Occipital lobe (tissue), 3 donors: ENCODE results near the gene IFNB1. TPM values are rescaled to one million over a fixed set of nuclear protein-coding genes. Genes with fewer than 3 reads are reported as not detected.
A peak's percentile ranks its signal among the peaks of the same experiment; 100 is the strongest.

Experiments used
- DNase-seq: peaks from one replicate; lab custom pipeline; 2025; lab: John Stamatoyannopoulos, UW
- small RNA-seq: library from RNA; depleted of rRNA; stranded (forward); fragments of <200 nt; gene quantifications from one replicate; pipeline ENCODE3, GENCODE V24; 2014
- total RNA-seq: library from RNA; depleted of rRNA; stranded (reverse); fragments of >200 nt; gene quantifications from one replicate; pipeline ENCODE4 v1.2.3, GENCODE V29; 2014

Gene IFNB1
- total RNA-seq, 1 donor from 2014 or later: not detected

DNA sequence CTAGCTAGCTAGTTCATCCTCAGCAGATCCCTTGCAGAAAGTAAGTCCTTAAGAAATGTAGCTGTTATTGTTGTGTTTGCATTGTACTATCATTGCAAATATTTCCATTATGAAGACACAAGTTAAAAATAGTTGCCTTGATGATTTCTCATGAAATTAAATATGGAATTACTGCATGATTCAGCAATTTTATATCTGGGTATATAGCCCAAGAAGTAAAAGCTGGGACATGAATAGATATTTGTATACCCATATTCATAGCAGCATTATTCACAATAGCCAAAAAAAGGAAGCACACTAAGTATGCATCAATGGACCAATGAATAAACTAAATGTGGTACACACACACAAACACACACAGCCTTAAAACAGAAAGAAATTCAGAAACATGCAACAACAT lies 6.8 kb downstream of the IFNB1 start:
- no peak for DNase-seq

DNA sequence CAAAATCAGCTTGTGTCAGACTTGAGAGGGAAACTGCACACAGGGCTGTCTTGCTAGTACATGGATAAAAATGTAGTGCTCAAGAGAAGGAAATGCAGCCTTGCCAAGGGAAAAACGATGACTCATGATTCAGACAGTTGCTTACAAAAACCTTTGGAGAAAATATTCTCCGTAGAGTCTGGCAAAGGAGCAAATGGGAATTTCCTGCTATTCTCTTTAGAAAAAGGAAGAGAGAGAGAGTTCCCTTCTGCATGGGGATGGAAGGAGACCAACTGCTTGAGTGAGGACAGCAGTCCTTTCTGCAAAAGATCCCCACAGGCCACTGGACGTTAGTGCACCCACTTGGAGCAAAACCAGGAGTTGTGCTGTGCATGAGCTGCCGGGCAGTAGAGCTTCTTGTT lies 7.6 kb downstream of the IFNB1 start:
- DNase-seq: peak; percentile 14

DNA sequence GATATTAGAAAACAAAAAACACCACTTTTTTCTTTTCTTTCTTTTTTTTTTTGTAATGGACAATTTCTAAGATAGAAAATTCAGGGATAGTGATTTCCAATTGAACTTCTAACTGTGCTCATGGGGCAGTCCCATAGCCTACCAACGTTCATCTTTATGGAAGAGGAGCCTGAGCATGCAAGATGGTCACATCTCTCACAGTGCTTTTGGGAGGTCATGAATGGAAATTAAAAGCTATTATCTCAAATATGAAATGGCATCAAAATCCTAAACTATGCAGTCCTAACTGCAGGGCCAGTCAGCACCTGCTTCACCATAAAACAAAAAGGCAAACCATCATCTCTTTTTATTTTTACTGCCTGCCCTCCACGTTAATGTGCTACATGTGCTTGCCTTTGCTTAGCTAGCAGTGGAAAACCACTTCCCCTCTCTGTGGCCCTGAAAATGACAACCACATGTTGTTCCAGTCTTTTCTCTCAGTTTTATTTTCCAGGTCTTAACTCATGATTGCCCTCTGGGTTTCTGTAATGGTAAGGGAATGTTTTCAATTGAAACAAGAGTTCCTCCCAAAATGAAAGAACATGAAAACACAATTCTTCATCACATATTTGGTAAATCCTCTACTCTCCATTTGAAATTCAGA lies 16.7 kb downstream of the IFNB1 start:
- no peak for DNase-seq

DNA sequence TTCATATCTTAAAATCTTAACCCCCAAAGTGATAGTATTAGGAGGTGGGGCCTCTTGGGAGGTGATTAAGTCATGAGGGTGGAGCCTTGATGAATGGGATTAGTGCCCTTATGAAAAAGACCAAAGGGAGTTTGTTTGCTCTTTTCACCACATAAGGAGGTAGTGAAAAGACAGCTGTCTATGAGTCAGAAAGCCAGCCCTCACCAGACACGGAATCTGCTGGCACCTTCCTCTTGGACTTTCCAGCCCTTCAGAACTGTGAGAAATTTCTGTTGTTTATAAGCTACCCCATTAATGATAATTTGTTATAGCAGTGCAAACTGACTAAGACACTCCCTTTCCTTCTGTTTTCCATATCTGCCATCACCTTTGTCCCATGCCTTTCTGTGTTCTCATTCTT lies 20.8 kb downstream of the IFNB1 start:
- DNase-seq: no peak

DNA sequence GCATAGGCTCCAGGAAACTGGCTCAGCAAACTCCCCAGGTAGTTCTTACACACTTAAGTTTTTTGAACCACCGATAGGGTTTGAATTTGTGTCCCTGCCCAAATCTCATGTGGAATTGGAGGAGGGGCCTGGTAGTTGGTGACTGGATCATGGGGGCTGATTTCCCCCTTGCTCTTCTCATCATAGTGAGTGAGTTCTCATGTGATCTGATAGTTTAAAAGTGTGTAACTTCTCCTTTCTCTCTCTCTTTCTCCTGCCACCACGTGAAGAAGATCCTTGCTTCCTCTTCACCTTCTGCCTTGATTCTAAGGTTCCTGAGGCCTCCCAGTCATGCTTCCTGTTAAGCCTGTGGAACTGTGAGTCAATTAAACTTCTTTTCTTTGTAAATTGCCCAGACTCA lies 23.9 kb downstream of the IFNB1 start:
- DNase-seq: no peak

DNA sequence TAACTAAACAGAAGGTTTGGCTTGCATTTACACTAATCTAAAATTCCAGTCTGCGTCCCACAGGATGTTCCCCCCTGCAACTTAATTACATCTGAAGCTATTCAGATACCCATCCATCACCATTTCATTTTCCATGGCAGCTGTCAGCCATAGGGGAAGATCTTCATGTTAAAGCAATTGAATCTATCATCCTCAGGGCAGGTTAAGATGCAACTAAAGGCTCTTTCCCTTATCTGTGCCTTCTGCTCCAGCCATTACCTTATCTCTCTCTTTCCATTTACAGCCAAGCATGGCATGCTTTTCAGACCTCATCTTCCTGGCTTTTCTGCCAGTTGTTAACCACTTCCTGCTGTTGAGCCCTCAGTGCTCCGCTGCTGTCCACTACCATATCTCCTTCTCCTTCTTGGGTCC lies 30.5 kb downstream of the IFNB1 start:
- no peak for DNase-seq

DNA sequence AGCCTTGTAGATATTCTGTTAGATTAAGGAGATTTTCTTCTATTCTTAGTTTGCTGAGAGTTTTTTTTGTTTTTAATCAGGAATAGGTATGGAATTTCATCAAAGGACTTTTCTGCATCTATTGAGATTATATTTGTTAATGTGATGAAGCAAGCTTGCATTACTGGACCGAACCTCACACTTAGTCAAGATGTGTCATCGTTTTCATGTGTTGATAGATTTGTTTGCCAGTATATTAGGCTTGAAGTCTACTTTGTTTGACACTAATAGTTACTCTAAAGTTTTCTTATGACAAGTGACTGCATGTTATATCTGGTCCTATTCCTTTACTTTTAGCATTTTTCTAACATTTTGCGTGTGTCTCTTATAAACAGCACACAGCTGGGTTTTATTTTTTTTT lies 33.9 kb downstream of the IFNB1 start:
- DNase-seq: no peak

DNA sequence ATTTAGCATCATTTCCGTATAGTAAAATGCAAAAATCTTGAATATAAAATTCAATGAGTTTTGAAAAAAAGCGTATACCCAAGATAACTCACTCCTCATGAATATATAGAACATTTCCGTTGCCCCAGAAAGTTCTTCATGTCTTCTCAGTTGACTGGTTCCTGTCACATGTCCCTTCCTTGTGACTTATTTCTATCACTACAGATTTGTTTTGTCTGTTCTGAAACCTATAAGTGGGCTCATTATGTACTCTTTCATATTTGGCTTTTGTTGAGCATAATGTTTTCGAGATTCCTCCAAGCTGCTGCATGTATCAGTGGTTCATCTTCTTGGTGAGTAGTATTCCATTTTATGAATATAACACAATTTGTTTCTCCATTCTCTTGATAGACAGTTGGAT lies 35.3 kb downstream of the IFNB1 start:
- DNase-seq: no peak

DNA sequence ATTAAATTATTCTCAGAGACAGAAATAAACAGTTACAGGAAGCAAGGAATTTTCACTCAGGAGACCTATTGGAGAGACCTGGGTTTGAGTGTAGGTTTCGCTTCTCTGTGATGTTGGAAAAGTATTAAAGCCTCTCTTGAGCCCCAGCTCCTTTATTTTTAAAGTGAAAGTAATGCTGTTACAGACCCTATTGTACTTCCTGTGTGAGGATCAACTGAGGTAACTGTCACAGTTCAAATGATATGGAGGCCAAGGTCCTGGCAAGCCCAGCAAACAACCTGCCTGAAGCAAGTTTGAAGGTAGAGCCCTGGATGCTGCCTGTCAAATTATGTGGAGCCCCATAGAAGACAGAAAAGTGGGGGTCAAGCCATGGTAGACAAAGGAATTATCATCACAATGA lies 38.4 kb downstream of the IFNB1 start:
- no peak for DNase-seq

DNA sequence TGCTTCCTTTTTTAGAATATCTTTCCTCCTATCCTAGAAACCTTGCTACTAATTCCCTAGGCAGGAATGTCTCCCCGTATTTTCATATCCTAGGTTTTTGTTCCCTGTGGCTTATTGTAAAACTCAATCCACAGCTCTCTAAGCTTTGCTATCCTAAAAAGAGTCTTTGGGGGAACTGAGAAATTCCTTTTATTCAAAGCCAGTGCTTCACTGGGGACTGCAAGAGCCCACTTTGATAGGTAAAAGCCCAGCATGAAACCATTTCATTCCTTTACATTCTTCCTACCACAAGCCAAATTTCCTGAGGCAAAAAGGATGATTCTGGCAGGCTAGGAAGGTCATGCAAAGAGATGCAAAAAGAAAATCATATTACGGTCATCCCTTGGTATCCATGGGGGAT lies 40.5 kb downstream of the IFNB1 start:
- no peak for DNase-seq

DNA sequence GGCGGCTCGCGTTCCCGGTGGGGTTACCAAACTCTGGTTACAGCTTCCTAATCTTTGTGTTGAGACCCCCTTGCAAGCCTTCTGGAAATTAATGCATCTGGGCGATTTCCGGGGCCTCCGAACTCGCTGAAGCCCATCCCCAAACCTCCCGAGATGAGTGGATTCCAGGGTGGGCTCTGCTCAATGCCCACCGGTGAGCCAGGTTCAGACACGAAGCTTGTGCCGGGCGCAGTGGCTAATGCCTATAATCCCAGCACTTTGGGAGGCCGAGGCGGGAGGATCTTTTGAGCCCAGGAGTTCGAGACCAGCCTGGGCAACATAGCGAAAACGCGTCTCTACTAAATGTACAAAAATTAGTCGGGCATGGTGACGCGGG lies 45.9 kb downstream of the IFNB1 start:
- DNase-seq: no peak

DNA sequence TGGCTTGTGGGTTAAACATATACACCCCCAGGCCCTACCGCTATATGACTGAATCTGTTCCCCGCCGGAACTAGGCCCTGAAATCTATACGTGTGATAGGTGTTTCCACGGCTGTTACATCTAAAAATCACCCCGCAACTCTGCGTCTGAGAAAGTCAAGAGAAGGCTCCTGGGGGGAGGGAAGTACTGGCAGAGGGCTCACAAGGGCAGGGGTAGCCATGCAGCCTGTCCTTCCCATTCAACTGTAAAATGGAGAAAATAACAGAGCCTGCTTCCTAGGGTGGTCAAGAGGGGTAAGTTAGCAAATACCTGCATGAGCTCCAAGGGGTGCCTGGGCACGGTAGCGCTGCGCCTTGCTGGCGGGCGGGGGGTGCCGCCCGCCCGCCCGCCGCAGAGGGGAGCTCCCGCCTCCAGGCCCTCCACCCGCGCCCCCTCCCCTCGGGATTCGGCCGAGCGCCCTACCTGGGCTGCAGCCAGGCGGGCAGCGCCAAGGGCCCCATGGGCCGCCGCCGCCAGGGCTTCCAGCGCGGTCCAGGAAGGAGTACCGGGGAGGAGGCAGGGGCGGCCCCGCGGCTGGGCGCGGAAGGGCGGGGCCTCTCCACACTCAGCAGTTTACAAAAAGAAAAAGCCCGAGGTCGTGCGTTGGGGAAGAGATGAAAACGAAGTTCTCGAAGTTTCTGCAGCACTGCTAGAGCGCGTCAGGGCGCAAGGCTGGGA lies 46.5 kb downstream of the IFNB1 start, which contains the start of gene HACD4:
HACD4 (minus strand) TSS at position 550 of the 717 bp plus-strand sequence; CDS start at position 500, 50 bp downstream.
- DNase-seq: no peak

DNA sequence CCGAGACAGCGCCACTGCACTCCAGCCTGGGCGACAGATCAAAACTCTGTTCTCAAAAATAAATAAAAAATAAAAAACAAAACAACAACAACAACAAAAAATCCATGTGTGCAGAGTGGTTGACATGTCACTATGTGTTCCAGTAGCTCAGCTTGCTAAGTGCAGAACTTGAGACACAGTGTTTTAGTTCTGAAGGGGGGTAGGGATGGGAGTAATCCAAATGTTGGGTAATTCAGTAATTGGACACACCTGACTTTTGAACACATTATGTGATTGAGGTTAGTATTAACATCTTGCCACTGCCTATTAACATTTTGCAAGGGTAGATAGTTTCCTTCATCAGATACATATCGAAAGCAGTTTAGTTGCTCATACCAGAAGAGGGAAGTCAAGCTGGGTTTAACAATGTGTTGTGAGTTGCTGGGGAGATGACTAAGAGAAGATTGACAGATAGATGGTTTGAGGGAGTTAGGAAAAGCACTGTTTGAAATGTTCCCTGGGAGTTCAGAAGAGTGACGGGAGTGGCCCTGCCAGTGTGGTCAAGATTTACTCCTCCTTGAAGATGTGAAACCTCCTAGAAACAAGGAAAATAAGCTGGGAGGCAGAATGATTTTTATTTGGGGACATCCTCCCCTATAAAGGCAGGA lies 47.2 kb downstream of the IFNB1 start:
- no peak for DNase-seq

DNA sequence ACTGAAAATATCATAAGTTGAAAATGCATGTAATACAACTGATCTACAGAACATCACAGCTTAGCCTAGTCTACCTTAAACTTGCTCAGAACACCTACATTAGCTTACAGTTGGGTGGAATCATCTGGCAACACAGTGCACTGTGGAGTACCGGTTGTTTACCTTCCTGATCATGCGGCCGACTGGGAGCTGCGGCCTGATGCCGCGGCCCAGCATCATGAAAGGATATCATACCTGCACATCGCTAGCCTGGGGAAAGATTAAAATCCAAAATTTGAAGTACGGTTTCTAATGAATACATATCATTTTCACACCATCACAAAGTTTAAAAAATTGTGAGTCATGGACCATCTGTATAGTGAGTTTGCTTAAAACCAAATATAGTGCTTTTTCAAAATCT lies 48.1 kb downstream of the IFNB1 start:
- no peak for DNase-seq

DNA sequence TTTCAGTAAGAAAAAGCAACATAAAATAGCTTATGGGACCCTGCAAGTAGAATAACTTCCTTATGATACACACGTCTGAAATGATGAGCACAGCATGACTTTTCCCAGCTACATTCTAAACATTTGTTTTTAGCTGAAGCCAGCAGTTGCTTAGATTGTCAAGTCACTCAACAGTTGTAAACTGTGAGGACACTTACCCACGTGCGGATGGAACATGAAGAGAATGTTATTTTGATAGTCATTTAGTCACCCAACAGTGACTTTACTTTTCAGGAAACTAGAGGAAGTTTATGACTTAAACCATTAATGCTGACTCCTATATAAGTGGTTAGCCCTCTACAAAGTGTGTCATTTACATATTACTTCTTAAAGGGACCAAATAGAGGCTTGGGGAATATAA lies 49.3 kb downstream of the IFNB1 start:
- DNase-seq: no peak

DNA sequence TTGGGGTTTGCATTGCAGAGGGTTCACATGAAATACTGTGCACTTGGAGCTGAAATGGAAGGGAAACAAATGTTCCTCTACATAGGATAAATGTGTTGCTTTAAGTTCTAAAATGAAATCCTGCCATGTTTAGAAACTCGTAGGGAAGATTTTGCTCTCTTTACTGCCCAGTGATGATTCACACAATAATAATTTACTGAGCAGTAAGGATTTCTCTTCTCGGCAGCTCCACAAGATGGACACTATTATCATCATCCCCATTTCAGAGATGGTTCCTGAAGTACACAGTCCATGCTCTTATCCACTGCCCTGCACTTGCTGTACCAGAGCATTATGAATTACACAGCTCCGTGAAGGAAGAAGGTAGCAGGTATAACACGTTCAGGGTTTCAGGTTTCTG lies 50.4 kb downstream of the IFNB1 start:
- DNase-seq: no peak

Small RNA genes lying within 50 kb of the gene (small RNA-seq; reads per million reads assigned to genes)
- gene IFNWP4: not detected

Other genes starting within 250 kb of the IFNB1 start
- gene HACD4, start 46.3 kb downstream of the IFNB1 start, total RNA-seq: 0.94 TPM
- gene IFNW1, start 63.9 kb upstream of the IFNB1 start, total RNA-seq: not detected
- not detected for gene IFNA21, start 88.7 kb upstream of the IFNB1 start, total RNA-seq
- gene IFNA4, start 109.6 kb upstream of the IFNB1 start, total RNA-seq: not detected
- not detected for gene IFNA7, start 124.3 kb upstream of the IFNB1 start, total RNA-seq
- gene IFNA10, start 129.2 kb upstream of the IFNB1 start, total RNA-seq: not detected
- gene IFNA16, start 139.4 kb upstream of the IFNB1 start, total RNA-seq: not detected
- gene IFNA17, start 150.3 kb upstream of the IFNB1 start, total RNA-seq: not detected
- gene IFNA14, start 162.1 kb upstream of the IFNB1 start, total RNA-seq: not detected
- gene IFNA5, start 227.4 kb upstream of the IFNB1 start, total RNA-seq: not detected